Measurements from ENCODE around the gene PSMG4. TPM values are rescaled to one million over a fixed set of nuclear protein-coding genes. Genes with fewer than 3 reads are reported as not detected.

Gene PSMG4
- total RNA-seq, 1 experiment from 2014 or later = 20.9 TPM

DNA sequence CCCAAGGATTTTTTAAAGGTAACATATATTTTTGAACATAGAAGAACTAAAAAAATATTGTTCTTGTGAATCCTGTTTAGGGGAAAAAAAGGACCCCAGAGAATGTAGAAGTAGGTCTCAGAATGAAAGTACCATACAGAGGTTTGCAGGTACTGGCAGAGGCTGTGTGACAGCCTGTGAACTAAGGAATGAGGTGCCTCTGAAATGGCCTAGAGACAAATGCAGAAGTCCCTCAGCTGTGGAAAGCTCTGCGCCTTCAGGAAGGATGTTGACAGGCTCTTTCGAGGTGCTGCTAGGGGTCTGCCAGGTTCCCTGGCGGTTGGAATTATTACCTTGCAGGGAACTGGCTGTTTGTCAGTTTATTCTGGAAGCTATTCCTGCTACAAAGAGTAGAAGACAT, 22.7 kb upstream of the PSMG4 start:
- POLR2A ChIA-PET = no interaction called here

GRCh38 chr6:3237761-3238662, 20.7 kb upstream of the PSMG4 start:
- H3K27me3 Mint-ChIP-seq (ENCODE audit: insufficient read depth, unreplicated experiment) = no peaks in the 10 kb centered on the region
- no TSS peak for BruUV-seq (replicated peaks)

More for the DNA sequence above, 22.7 kb upstream of the PSMG4 start:
- intact Hi-C loops (cut with micrococcal nuclease; ENCODE audit: unreplicated experiment) = loop anchor here (5.0 kb wide), 1 partner anchor 109 kb away; no protein-coding TSS in a partner anchor
- no peaks in the 10 kb centered on the region for H3K4me1 Mint-ChIP-seq (ENCODE audit: low read depth, unreplicated experiment)
- TF ChIP-seq CTCF (IDR thresholded peaks at IDR 0.05; ENCODE audit: insufficient read depth in 1 of 2, low read depth in 1 of 2, low read length in 1 of 2, severe bottlenecking in 1 of 2, unreplicated experiment in 1 of 2) = no peak
- Histone ChIP-seq H3K27me3 (replicated peaks; ENCODE audit: control insufficient read depth, insufficient read depth, low read length) (no peaks in the 10 kb centered on the region), H3K36me3 (ENCODE audit: control insufficient read depth, insufficient read depth, low read length) (no peaks in the 10 kb centered on the region), H3K4me3 (ENCODE audit: low read depth, low read length) (no peak overlapping the region), H3K9me3 (no peaks in the 10 kb centered on the region), H3K4me1 (no peaks in the 10 kb centered on the region)
- H3K4me3 Mint-ChIP-seq (ENCODE audit: unreplicated experiment) = no peak overlapping the region
- BruUV-seq (replicated peaks) = no TSS peak
- no peaks in the 10 kb centered on the region for H3K9me3 Mint-ChIP-seq (ENCODE audit: unreplicated experiment)
- CTCF ChIA-PET = no interaction called here
- no peak overlapping the region for H3K27ac Mint-ChIP-seq (ENCODE audit: unreplicated experiment)
- H3K36me3 Mint-ChIP-seq (ENCODE audit: insufficient read depth, unreplicated experiment) = peaks cover 7% of the 10 kb centered on the region
- no peak for DNase-seq
- no peaks in the 10 kb centered on the region for H3K27me3 Mint-ChIP-seq (ENCODE audit: insufficient read depth, unreplicated experiment)

More at GRCh38 chr6:3237761-3238662, 20.7 kb upstream of the PSMG4 start:
- Histone ChIP-seq H3K27me3 (replicated peaks; ENCODE audit: control insufficient read depth, insufficient read depth, low read length) (no peaks in the 10 kb centered on the region), H3K36me3 (ENCODE audit: control insufficient read depth, insufficient read depth, low read length) (no peaks in the 10 kb centered on the region), H3K4me3 (ENCODE audit: low read depth, low read length) (no peak overlapping the region), H3K9me3 (no peaks in the 10 kb centered on the region), H3K4me1 (no peaks in the 10 kb centered on the region)
- Mint-ChIP-seq H3K4me3 (ENCODE audit: unreplicated experiment) (no peak overlapping the region), H3K36me3 (ENCODE audit: insufficient read depth, unreplicated experiment) (peaks cover 5% of the 10 kb centered on the region), H3K9me3 (ENCODE audit: unreplicated experiment) (no peaks in the 10 kb centered on the region), H3K27ac (ENCODE audit: unreplicated experiment) (no peak overlapping the region), H3K4me1 (ENCODE audit: low read depth, unreplicated experiment) (no peaks in the 10 kb centered on the region)
- DNase-seq = no peak
- ChIA-PET CTCF (interaction anchor here (1.1 to 1.2 kb wide), 2 partner anchors 11 to 81 kb away, joined by 3 read pairs; partner anchors contain the start of genes TUBB2A and TUBB2B), POLR2A (interaction anchor here (0.5 kb wide), 1 partner anchor 230 kb away, joined by 3 read pairs; no protein-coding TSS in a partner anchor)
- intact Hi-C loops (cut with micrococcal nuclease; ENCODE audit: unreplicated experiment) = loop anchor here (5.0 kb wide), 1 partner anchor 111 kb away; no protein-coding TSS in a partner anchor
- no peak for TF ChIP-seq CTCF (IDR thresholded peaks at IDR 0.05; ENCODE audit: insufficient read depth in 1 of 2, low read depth in 1 of 2, low read length in 1 of 2, severe bottlenecking in 1 of 2, unreplicated experiment in 1 of 2)
